GM19043 (cell line): ENCODE data around the gene PCDHAC2.

Experiments
- ATAC-seq: cut with Tn5 transposase; IDR thresholded peaks from one replicate; pipeline ENCODE4 v1.9.1; 2021; ENCODE audit warnings: low read depth; ENCODE audit not compliant: unreplicated experiment

Gene PCDHAC2

GRCh38 chr5:140966293-140967225, at the start of gene PCDHAC2:
Gene PCDHAC2, plus strand, starts transcription at chr5:140966476. Its CDS starts 291 bp downstream, at chr5:140966767.
- ATAC-seq, result no peak

DNA sequence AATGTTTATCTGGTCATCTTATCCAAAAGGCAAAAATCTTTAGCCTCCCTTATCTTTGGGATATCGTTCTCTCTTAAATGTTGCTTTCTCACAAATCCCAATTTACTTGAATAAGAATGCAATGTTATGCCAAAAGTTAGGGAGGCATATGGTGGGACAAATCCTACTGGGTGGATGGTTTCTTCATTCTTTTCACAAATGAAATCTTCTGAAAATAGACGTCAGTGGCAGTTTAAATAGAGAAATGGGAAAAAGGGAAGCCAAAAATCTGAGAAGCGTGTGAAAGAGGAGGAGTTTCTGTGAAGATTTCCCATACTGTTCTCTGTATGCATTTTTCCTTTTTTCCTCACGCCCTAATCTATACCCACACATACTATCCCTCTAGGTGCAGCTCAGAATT, 42.7 kb upstream of the PCDHAC2 start:
- ATAC-seq, result no peak

DNA sequence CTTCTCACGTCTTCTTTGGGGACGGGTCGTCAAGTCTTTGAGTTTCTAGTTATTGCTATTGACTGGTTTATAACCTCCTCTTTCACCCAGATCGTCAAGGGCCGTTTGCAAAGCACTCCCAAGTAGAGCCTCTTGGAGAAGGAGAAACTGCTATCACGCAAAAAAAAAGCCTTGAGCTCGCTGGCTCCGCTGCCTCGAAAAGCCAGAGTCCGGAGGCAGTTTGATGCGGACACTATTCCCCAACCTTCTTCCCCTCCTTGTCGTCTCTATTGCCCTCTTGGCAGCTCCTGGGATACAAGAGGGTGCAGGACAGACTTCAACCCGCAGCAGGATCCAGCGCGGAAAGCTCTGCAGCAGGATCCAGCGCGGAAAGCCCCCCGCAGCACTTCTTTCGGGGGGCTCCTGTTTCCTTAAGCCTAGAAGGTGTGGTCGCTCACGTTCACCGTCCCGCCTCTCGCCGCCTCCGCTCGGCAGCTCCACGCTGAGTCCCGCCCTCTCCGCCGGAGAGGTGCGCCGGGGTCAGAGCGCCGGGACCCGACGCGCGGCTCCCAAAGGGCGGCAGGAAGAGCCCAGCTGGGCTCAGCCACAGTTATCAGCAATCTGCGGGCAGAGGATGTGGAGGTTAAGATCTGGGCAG, 40.4 kb upstream of the PCDHAC2 start, which contains the start of gene PCDHAC1:
PCDHAC1 (plus strand) TSS at position 494 of the 637 bp plus-strand sequence. CDS start 594 bp downstream, outside the sequence.
- no peak for ATAC-seq

GRCh38 chr5:140926443-140927227, 39.6 kb upstream of the PCDHAC2 start:
- no peak for ATAC-seq

- ATAC-seq, result no peak
Observed at GRCh38 chr5:140927228-140927573, 39.1 kb upstream of the PCDHAC2 start.

DNA sequence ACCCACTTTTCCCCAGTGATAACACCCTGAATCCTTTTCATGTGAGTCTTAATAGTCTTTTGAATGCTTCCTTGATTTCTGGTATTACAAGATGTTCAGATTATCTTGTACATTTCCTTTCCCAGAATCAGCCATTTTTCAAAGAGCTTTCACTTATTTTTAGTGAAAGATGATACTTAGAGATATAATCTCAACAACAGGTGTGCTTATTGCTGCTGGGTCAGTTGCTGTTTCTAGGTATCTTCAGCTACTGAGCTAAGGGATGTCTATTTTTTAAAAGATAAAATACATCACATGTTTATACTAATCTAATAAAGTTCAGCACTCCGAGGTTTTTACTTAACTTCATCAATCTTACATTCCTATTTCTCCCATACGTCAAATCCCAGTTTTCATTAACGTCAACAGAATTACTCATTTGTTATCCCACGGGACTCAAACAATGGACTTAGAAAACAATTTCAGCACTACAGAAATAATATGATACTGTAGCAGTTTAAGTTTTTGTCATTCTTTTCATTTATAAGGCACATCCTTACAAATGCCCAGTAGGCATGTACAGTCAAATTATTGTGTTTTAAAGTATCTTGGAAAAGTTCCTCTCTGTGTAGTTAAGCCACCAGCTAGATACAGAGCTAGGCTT, 31.2 kb upstream of the PCDHAC2 start:
- no peak for ATAC-seq

DNA sequence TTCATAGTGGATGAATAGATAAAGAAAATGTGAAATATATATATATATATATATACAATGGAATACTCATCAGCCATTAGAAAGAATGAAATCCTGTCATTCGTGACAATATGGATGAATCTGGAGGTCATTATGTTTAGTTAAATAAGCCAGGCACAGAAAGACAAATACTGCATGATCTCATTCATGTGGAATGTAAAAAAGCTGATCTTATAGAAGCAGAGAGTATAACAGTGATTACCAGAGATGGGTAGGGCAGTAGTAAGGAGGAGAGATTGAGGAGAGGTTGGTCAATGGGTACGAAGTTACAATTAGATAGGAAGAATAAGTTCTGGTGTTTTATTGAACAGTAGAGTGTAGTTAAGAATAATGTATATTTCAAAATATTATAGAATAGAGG, 19.7 kb upstream of the PCDHAC2 start:
- ATAC-seq, result no peak

- ATAC-seq, result no peak
Observed at GRCh38 chr5:140951636-140952035, 14.6 kb upstream of the PCDHAC2 start.

- no peak for ATAC-seq
Observed at GRCh38 chr5:140953234-140953633, 13.0 kb upstream of the PCDHAC2 start.

DNA sequence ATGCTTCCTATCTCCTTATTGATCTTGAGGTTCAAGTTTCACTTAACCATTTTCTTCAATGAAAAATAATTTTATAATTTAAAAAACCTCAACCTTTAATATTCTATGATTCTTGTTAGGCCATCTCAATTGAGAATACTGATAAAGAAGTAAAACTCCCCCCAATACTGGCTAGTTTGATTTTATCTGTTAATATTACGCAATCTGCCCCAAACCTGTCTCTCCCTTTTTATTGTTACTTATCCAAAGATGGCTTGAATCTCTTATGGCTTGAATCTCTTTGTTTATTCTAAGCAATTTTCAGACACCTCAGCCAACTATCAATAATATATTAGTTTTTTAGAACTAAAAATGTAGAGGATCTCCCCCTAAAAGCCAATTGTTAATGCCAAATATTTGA, 4.1 kb upstream of the PCDHAC2 start:
- no peak for ATAC-seq

- ATAC-seq, result no peak
Observed at GRCh38 chr5:140964356-140964755, 1.9 kb upstream of the PCDHAC2 start.

DNA sequence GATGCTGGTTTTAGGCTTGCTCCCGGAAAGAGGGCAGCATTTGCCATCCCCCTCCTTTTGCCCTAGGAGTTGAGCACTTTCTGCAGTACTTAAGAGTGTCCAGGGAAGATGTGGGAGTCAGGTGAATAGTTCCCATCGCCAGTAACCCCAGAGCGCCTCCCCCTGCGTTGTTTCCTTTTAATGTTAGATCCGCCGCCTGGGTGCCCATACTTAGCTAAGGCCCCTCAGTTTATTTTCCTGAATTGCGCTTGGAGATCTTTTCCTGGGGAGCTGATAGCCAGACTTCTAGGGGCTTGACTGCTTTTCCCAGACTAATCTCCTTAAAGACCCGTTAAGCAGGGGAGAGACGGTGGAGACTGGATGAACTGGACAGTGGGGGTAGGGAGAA, 377 bp upstream of the PCDHAC2 start:
- no peak for ATAC-seq

- ATAC-seq, result no peak
Observed at GRCh38 chr5:140967226-140967893, 1.1 kb downstream of the PCDHAC2 start.

- no peak for ATAC-seq
Observed at GRCh38 chr5:140969880-140970279, 3.6 kb downstream of the PCDHAC2 start.

DNA sequence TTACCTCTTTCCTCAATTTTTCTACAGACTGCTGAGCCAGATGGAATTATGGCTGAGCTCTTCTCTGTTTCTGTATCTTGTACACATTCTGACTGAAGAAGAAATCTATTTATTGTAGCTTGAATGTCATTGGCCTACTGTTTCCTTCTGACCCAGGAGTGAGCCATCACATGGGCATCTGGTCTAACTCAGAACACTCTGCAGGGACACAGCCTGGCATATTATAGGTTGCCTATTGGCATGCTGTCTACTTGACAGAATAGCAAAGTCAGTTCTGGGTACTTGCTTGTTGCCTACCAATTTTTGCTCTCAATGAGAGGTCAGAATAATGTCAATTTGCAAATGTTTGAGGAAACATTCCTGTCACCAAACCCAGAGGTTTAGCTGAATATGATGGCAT, 7.3 kb downstream of the PCDHAC2 start:
- no peak for ATAC-seq

- ATAC-seq, result no peak
Observed at GRCh38 chr5:140977003-140977402, 10.7 kb downstream of the PCDHAC2 start.

DNA sequence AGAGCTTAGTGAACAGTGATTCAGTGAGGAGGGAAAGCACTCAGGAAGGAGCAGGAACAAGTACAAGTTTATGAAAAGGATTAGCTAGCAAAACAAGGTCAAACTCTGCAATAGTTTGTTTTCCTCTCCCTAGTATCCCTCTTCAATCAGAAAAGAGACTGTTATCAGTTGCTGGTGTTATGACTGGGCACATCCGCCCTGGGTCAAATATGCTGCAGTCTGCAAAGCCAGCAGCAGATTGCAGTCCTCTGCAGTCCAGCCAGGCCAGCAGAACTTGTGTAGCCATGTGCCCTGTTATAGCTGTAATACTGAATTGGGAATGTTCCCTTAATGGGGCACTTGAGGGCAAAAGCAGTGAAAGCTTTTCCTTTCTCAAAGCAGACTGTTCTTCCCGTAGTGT, 12.0 kb downstream of the PCDHAC2 start:
- no peak for ATAC-seq

DNA sequence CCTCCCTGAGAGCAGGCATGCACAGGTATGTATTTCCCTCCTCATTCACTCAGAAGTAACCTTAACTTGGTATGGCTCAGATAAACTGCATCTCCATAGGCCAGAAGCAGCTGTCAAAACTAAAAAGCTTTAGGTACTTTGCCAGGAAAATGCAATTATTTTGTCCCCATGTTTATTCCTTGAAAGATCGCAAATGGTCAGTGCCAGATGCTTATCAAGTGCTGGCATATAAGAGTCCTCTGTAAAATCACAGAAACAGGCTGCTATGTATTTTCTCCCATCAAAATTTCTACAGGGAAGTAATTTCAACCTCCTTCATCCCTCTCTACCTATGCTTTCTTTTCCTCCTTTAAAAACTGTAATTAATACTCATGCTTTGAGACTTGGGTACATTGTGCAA, 12.7 kb downstream of the PCDHAC2 start:
- ATAC-seq, result no peak

DNA sequence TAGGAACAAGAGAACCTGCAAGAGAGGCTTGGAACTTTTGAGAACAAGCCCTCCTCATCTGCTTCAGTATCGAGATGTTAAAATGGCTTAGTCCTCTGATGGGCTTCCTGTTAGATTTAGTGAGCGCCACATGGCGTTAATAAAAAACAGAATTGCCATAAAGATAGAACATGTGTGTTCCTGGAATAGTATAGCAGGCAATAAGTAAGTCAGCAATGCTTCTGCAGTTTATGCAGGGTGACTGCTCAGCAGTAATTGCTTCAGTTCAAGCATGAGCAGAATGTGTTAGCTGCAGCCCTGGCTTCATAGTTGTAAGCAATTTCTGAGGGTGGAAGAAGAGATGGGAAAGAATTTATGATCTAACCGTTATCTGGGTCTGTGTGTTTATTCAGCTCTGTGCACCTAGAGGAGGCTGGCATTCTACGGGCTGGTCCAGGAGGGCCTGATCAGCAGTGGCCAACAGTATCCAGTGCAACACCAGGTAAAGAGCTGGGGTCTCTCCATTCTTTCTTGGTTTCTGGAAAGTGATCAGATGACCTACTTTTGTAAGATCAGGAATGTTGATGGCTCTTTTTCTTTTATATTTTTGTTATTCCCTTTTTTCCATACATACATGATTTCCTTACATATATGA, 15.9 kb downstream of the PCDHAC2 start:
- no peak for ATAC-seq

DNA sequence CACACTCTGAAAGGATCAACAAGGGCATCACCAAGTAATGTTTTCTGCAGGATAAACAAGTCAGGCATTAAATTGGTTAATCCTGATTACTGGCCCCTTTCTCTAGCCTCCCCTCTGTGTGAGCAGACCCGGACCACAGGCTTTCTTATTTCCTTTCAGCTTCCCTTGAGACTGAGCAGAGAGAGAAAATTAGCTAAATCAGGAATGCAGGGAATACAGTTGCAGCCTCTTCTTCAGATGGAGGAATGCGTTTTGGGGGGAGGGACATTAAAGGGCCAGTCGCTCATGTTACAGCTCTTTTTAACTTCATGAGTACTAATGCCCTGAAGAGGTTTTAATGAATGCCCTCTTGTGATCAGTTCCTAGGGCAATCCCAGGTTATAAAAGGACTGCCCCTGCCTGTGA, 19.8 kb downstream of the PCDHAC2 start:
- ATAC-seq, result no peak
